Fibroblast of upper back skin (primary cell): ENCODE measurements around the gene KIAA0753.
A peak's percentile ranks its signal among the peaks of the same experiment; 100 is the strongest.
"Not testable (repeated sequence)": the region's sequence is repeated elsewhere in the genome, so short reads cannot be mapped to it uniquely, and the experiment has no call there.

Experiments used
- DNase-seq: peaks from one replicate; pipeline ENCODE4 v3.0.0-alpha.2; 2013

Gene KIAA0753

GRCh38 chr17:6596081-6596480 is 44.4 kb downstream of the KIAA0753 start:
- no peak for DNase-seq

GRCh38 chr17:6593371-6593770 is 47.1 kb downstream of the KIAA0753 start:
- not testable (repeated sequence) for DNase-seq

- DNase-seq: peak; percentile 55
Observed at GRCh38 chr17:6592173-6592572, 48.3 kb downstream of the KIAA0753 start.

GRCh38 chr17:6591599-6592158 is 48.8 kb downstream of the KIAA0753 start:
- peak; percentile 91 for DNase-seq

- DNase-seq: peak; percentile 28
Observed at GRCh38 chr17:6589266-6589946, 51.1 kb downstream of the KIAA0753 start.

GRCh38 chr17:6588165-6588564 is 52.3 kb downstream of the KIAA0753 start:
- DNase-seq: no peak

- DNase-seq: no peak
Observed at GRCh38 chr17:6587310-6587709, 53.2 kb downstream of the KIAA0753 start.

- no peak for DNase-seq
Observed at GRCh38 chr17:6583411-6583810, 57.1 kb downstream of the KIAA0753 start.

GRCh38 chr17:6580625-6581024 is 59.9 kb downstream of the KIAA0753 start:
- DNase-seq: no peak

- no peak for DNase-seq
Observed at GRCh38 chr17:6578491-6578890, 62.0 kb downstream of the KIAA0753 start.

- DNase-seq: no peak
Observed at GRCh38 chr17:6577686-6578263, 62.7 kb downstream of the KIAA0753 start.

GRCh38 chr17:6576038-6576785 is 64.3 kb downstream of the KIAA0753 start:
- DNase-seq: no peak

- no peak for DNase-seq
Observed at GRCh38 chr17:6575596-6575988, 64.9 kb downstream of the KIAA0753 start.

- DNase-seq: peak; percentile 43
Observed at GRCh38 chr17:6574687-6575595, 65.6 kb downstream of the KIAA0753 start.

- no peak for DNase-seq
Observed at GRCh38 chr17:6573982-6574686, 66.4 kb downstream of the KIAA0753 start.

GRCh38 chr17:6573495-6573894 is 67.0 kb downstream of the KIAA0753 start:
- DNase-seq: not testable (repeated sequence)

- no peak for DNase-seq
Observed at GRCh38 chr17:6572972-6573370, 67.5 kb downstream of the KIAA0753 start.

GRCh38 chr17:6571452-6571781 is 69.1 kb downstream of the KIAA0753 start:
- DNase-seq: no peak

- DNase-seq: no peak
Observed at GRCh38 chr17:6570731-6571451, 69.6 kb downstream of the KIAA0753 start.

- DNase-seq: peak; percentile 30
Observed at GRCh38 chr17:6569370-6570285, 70.9 kb downstream of the KIAA0753 start.
